HG03060 (cell line): ENCODE measurements around the gene ZNF362.

Experiments used
- ATAC-seq: cut with Tn5 transposase; IDR thresholded peaks from one replicate; pipeline ENCODE4 v1.9.1; 2021; ENCODE audit warnings: low read depth, moderate number of reproducible peaks; ENCODE audit not compliant: unreplicated experiment

ZNF362 gene

GRCh38 chr1:33244143-33244808 lies 12.0 kb upstream of the ZNF362 start:
- ATAC-seq, result no peak

- ATAC-seq, result no peak
These were observed 11.5 kb upstream of the ZNF362 start for GRCh38 chr1:33244809-33245186.

- no peak for ATAC-seq
These were observed 10.1 kb upstream of the ZNF362 start for GRCh38 chr1:33246171-33246570.

- ATAC-seq, result no peak
These were observed 8.7 kb upstream of the ZNF362 start for GRCh38 chr1:33247545-33247944.

GRCh38 chr1:33248244-33248643 lies 8.0 kb upstream of the ZNF362 start:
- no peak for ATAC-seq

GRCh38 chr1:33249422-33249821 lies 6.9 kb upstream of the ZNF362 start:
- ATAC-seq, result no peak

- ATAC-seq, result no peak
These were observed 6.1 kb upstream of the ZNF362 start for GRCh38 chr1:33250217-33250616.

GRCh38 chr1:33250724-33251123 lies 5.6 kb upstream of the ZNF362 start:
- ATAC-seq, result no peak

GRCh38 chr1:33254491-33254890 lies 1.8 kb upstream of the ZNF362 start:
- no peak for ATAC-seq

- no peak for ATAC-seq
These were observed 708 bp upstream of the ZNF362 start for GRCh38 chr1:33255347-33256220.

GRCh38 chr1:33256221-33256470 lies 146 bp upstream of the ZNF362 start:
- no peak for ATAC-seq

GRCh38 chr1:33257207-33257771 lies 997 bp downstream of the ZNF362 start:
- no peak for ATAC-seq

- ATAC-seq, result no peak
These were observed 1.8 kb downstream of the ZNF362 start for GRCh38 chr1:33257772-33258712.

GRCh38 chr1:33258788-33259274 lies 2.5 kb downstream of the ZNF362 start:
- no peak for ATAC-seq

GRCh38 chr1:33259879-33260278 lies 3.6 kb downstream of the ZNF362 start:
- ATAC-seq, result no peak

GRCh38 chr1:33260439-33260838 lies 4.1 kb downstream of the ZNF362 start:
- ATAC-seq, result no peak

GRCh38 chr1:33261344-33261743 lies 5.1 kb downstream of the ZNF362 start:
- ATAC-seq, result no peak

- no peak for ATAC-seq
These were observed 7.7 kb downstream of the ZNF362 start for GRCh38 chr1:33263890-33264504.

- no peak for ATAC-seq
These were observed 9.7 kb downstream of the ZNF362 start for GRCh38 chr1:33265780-33266605.
